ENCODE data around the gene TCHP. TPM values are rescaled to one million over a fixed set of nuclear protein-coding genes. Genes with fewer than 3 reads are reported as not detected.
A peak's percentile ranks its signal among the peaks of the same experiment; 100 is the strongest.
"Not testable (repeated sequence)": the region's sequence is repeated elsewhere in the genome, so short reads cannot be mapped to it uniquely, and the experiment has no call there.

TCHP gene
- total RNA-seq, 1 donor from 2014 or later = 10.4 TPM

DNA sequence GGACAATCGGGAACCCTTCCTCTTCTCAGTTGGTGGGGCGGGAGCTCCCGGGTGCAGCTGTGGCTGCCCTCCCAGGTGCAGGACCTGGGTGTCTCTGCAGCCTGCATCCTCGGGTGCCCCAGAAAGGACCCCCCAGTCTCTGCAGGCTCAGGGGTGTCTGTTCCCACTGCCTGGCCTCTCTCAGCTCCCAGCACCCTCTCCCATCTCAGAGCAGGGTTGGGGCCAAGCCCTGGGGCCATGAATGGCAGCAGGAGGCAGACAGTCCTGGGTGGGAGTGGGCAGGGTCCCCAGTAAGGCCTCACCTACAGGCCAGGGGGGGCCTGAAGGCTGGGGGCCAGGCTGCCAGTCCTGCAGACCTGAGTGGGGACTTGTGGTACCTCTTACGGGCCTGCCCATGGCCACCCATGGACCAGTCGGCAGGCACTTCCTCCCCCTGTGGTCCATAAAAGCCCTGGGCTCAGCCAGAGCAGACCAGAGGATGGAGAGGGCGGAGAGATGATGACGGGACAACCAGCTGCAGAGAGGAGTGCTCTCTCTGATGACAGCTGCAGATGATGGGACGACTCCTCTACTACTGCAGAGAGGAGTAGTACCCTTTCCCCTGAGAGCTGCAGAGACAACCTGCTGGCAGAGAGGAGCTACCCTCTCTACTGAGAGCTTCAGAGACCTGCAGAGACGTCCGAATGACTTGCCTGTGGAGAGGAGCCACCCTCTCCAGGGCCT is 26.6 kb downstream of the TCHP start:
- H3K4me1 ChIP-seq = no peaks in the 10 kb centered on the region
- intact Hi-C loops (cut with micrococcal nuclease) = no loop called here
- no peaks in the 10 kb centered on the region for H3K27me3 ChIP-seq (ENCODE audit: low read depth)
- H3K4me3 ChIP-seq = no peak overlapping the region
- H3K36me3 ChIP-seq = peaks cover 43% of the 10 kb centered on the region
- TF ChIP-seq, protein P1, sequence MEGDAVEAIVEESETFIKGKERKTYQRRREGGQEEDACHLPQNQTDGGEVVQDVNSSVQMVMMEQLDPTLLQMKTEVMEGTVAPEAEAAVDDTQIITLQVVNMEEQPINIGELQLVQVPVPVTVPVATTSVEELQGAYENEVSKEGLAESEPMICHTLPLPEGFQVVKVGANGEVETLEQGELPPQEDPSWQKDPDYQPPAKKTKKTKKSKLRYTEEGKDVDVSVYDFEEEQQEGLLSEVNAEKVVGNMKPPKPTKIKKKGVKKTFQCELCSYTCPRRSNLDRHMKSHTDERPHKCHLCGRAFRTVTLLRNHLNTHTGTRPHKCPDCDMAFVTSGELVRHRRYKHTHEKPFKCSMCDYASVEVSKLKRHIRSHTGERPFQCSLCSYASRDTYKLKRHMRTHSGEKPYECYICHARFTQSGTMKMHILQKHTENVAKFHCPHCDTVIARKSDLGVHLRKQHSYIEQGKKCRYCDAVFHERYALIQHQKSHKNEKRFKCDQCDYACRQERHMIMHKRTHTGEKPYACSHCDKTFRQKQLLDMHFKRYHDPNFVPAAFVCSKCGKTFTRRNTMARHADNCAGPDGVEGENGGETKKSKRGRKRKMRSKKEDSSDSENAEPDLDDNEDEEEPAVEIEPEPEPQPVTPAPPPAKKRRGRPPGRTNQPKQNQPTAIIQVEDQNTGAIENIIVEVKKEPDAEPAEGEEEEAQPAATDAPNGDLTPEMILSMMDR (IDR thresholded peaks at IDR 0.05; ENCODE audit: borderline replicate concordance) = no peak
- no peak for DNase-seq
- no peak overlapping the region for H3K27ac ChIP-seq (replicated peaks)
- no peaks in the 10 kb centered on the region for H3K9me3 ChIP-seq (replicated peaks)

GRCh38 chr12:109927622-109928021 is 27.5 kb downstream of the TCHP start:
- Histone ChIP-seq H3K9me3 (replicated peaks) (no peaks in the 10 kb centered on the region), H3K27me3 (ENCODE audit: low read depth) (no peaks in the 10 kb centered on the region), H3K27ac (replicated peaks) (no peak overlapping the region), H3K4me1 (peaks cover 8% of the 10 kb centered on the region), H3K4me3 (no peak overlapping the region), H3K36me3 (peaks cover 52% of the 10 kb centered on the region)
- intact Hi-C loops (cut with micrococcal nuclease) = no loop called here
- TF ChIP-seq, protein P1 (IDR thresholded peaks at IDR 0.05; ENCODE audit: borderline replicate concordance) = peak; percentile 58
- no peak for DNase-seq

- TF ChIP-seq, protein P1 (IDR thresholded peaks at IDR 0.05; ENCODE audit: borderline replicate concordance) = no peak
- H3K36me3 ChIP-seq = peaks cover 54% of the 10 kb centered on the region
- intact Hi-C loops (cut with micrococcal nuclease) = no loop called here
Observed at GRCh38 chr12:109928058-109928656, 28.1 kb downstream of the TCHP start.

DNA sequence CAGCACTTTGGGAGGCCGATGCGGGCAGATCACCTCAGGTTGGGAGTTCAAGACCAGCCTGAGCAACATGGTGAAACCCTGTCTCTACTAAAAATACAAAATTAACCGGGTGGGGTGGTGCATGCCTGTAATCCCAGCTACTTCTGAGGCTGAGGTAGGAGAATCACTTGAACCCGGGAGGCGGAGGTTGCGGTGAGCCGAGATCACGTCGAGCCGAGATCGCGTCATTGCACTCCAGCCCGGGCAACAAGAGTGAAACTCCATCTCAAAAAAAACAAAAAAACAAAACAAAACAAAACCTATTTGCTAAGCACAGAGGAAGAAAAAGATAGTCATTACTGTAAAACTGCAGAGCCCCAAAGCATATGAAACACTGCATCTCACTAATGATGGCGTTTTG is 29.3 kb downstream of the TCHP start:
- Histone ChIP-seq H3K36me3 (peaks cover 63% of the 10 kb centered on the region), H3K4me1 (peaks cover 23% of the 10 kb centered on the region)
- H3K27me3 ChIP-seq (ENCODE audit: low read depth); H3K27ac ChIP-seq (replicated peaks); H3K4me3 ChIP-seq; DNase-seq; H3K9me3 ChIP-seq (replicated peaks); intact Hi-C loops (cut with micrococcal nuclease): not testable (repeated sequence)

More at GRCh38 chr12:109928058-109928656, 28.1 kb downstream of the TCHP start:
- H3K27me3 ChIP-seq (ENCODE audit: low read depth) = no peaks in the 10 kb centered on the region
- H3K27ac ChIP-seq (replicated peaks) = no peak overlapping the region
- DNase-seq = no peak
- H3K9me3 ChIP-seq (replicated peaks) = no peaks in the 10 kb centered on the region
- peaks cover 13% of the 10 kb centered on the region for H3K4me1 ChIP-seq
- no peak overlapping the region for H3K4me3 ChIP-seq

DNA sequence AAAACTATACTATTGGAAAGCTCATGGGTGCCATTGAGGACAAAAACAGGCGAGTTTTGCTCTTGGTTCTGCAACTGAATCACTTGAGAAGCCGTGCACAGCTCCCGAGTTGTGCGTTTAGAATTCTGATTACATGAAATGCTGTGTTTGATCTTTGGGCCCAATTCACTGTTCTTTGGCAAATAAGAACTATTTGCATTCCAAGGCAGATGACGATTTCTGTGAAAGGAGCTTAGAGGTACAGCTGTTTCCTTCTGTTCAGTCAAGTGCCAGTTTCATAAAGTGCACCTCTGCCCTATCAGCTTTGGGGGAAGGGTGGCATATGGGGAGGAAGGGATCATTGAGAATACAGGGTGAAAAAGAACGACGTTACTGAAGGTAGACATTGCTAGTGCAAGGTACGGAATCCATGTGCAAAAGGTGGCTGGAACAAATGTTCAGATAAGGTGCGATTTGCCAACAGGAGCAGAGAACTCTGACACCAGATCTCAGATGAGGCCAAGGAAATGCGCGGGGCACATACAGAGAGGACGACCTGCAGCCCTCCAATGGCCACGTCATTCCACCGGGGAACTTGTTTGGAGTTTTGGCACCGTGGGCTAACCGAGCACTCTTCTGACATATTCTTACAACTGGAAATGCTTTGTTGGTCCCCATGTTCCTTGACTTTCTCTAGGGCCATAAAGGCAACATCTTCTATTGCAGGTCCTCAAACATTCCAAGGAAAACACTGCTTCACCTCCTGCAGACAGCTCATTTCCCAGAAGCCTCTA is 30.1 kb downstream of the TCHP start:
- TF ChIP-seq, protein P1 (IDR thresholded peaks at IDR 0.05; ENCODE audit: borderline replicate concordance) = no peak
- no peak for DNase-seq
- intact Hi-C loops (cut with micrococcal nuclease) = no loop called here
- Histone ChIP-seq H3K4me3 (no peak overlapping the region), H3K9me3 (replicated peaks) (no peaks in the 10 kb centered on the region), H3K27me3 (ENCODE audit: low read depth) (no peaks in the 10 kb centered on the region), H3K36me3 (peaks cover 71% of the 10 kb centered on the region), H3K4me1 (peaks cover 23% of the 10 kb centered on the region), H3K27ac (replicated peaks) (no peak overlapping the region)

All from left ventricle myocardium inferior (tissue), 1 donor.